ENCODE data around the gene FAM168A. TPM values are rescaled to one million over a fixed set of nuclear protein-coding genes. Genes with fewer than 3 reads are reported as not detected.

FAM168A gene
- total and polyA plus RNA-seq, 2 experiments from 2014 or later: 6.3 to 24.5 TPM

DNA sequence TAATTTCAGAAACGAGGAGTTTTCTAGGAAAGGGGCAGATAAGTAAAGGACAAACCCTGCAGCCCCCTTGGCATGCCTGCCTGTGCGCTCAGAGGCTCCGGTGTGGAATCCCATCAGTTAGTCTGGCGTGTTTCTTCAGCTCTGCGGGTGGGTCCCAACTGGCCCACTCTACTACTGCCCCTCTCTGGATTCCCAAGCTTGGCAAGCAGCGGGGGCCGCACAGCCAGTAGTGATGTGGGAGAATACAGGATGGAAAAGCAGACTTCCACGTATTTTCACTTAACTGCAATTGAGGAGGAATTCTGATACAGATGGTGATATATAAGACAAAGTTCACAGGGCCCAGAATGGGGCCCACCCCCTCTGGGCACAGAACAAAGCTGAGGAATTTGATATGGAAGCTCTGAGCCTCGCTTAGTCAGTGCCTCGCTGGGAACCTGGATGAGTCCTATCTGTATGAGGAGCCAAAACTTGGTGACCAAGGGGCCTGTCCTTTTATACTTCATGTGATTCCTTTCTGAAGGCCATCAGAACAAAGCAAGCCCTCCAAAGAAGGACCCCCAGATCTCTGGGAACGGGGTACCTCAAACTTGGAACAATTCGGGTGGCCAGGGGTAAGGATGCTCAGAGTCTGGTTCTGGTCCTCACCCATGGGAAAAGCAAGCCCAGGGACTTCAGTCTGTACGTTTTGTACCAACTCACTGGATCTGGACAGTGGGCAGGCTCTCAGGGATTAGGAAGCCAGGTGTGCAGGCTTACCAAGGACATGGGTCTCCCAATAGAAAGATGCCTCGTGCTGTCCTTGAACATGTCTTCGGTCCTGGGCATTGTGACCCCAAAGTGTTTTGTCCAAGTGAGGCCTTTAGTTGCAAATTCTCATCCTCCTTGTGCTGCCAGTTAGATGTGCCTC is 195.7 kb downstream of the FAM168A start:
- no peak for DNase-seq (ENCODE audit: low spot score)
- no peak overlapping the region for H2AFZ ChIP-seq
- H4K20me1 ChIP-seq (ENCODE audit: insufficient read depth, poor library complexity, severe bottlenecking): no peaks in the 10 kb centered on the region
- no peaks in the 10 kb centered on the region for H3K4me1 ChIP-seq (ENCODE audit: insufficient read depth)
- no peaks in the 10 kb centered on the region for H3K79me2 ChIP-seq
- no peak overlapping the region for H3K27ac ChIP-seq
- H3K36me3 ChIP-seq (replicated peaks; ENCODE audit: insufficient read depth, low read depth): no peaks in the 10 kb centered on the region
- WGBS (ENCODE audit: low lambda C conversion rate, missing lambda C conversion rate): 94% methylated on average over 15 of the region's 15 CpGs
- TF ChIP-seq, protein P1, sequence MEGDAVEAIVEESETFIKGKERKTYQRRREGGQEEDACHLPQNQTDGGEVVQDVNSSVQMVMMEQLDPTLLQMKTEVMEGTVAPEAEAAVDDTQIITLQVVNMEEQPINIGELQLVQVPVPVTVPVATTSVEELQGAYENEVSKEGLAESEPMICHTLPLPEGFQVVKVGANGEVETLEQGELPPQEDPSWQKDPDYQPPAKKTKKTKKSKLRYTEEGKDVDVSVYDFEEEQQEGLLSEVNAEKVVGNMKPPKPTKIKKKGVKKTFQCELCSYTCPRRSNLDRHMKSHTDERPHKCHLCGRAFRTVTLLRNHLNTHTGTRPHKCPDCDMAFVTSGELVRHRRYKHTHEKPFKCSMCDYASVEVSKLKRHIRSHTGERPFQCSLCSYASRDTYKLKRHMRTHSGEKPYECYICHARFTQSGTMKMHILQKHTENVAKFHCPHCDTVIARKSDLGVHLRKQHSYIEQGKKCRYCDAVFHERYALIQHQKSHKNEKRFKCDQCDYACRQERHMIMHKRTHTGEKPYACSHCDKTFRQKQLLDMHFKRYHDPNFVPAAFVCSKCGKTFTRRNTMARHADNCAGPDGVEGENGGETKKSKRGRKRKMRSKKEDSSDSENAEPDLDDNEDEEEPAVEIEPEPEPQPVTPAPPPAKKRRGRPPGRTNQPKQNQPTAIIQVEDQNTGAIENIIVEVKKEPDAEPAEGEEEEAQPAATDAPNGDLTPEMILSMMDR (IDR thresholded peaks at IDR 0.05; ENCODE audit: poor library complexity): no peak
- TF ChIP-seq EZH2phosphoT487 (IDR thresholded peaks at IDR 0.05; ENCODE audit: low read depth, severe bottlenecking, unreplicated experiment) (no peak), EZH2 (IDR thresholded peaks at IDR 0.05; ENCODE audit: borderline replicate concordance) (no peak)
- H3K9me2 ChIP-seq (replicated peaks; ENCODE audit: insufficient read depth): no peaks in the 10 kb centered on the region
- H3K9me3 ChIP-seq (ENCODE audit: low read depth): no peaks in the 10 kb centered on the region
- no peak overlapping the region for H3K4me3 ChIP-seq
- no peak overlapping the region for H3K4me2 ChIP-seq
- no peaks in the 10 kb centered on the region for H3K27me3 ChIP-seq

- DNase-seq (ENCODE audit: low spot score): no peak
- Histone ChIP-seq H3K4me3 (no peak overlapping the region), H3K4me2 (no peak overlapping the region), H3K27me3 (no peaks in the 10 kb centered on the region), H4K20me1 (ENCODE audit: insufficient read depth, poor library complexity, severe bottlenecking) (no peaks in the 10 kb centered on the region), H2AFZ (no peak overlapping the region), H3K9me3 (ENCODE audit: low read depth) (no peaks in the 10 kb centered on the region), H3K79me2 (no peaks in the 10 kb centered on the region), H3K27ac (no peak overlapping the region), H3K36me3 (replicated peaks; ENCODE audit: insufficient read depth, low read depth) (no peaks in the 10 kb centered on the region), H3K9me2 (replicated peaks; ENCODE audit: insufficient read depth) (no peaks in the 10 kb centered on the region), H3K4me1 (ENCODE audit: insufficient read depth) (no peaks in the 10 kb centered on the region)
- TF ChIP-seq, protein P1 (IDR thresholded peaks at IDR 0.05; ENCODE audit: poor library complexity): no peak
- no peak for TF ChIP-seq EZH2 (IDR thresholded peaks at IDR 0.05; ENCODE audit: borderline replicate concordance)
- no peak for TF ChIP-seq EZH2phosphoT487 (IDR thresholded peaks at IDR 0.05; ENCODE audit: low read depth, severe bottlenecking, unreplicated experiment)
- 77% methylated on average over 3 of the region's 3 CpGs for WGBS (ENCODE audit: low lambda C conversion rate, missing lambda C conversion rate)
Measured at GRCh38 chr11:73401217-73401923, 196.5 kb downstream of the FAM168A start.

GRCh38 chr11:73400293-73400692 is 197.6 kb downstream of the FAM168A start:
- Histone ChIP-seq H3K4me1 (ENCODE audit: insufficient read depth) (no peaks in the 10 kb centered on the region), H3K9me2 (replicated peaks; ENCODE audit: insufficient read depth) (no peaks in the 10 kb centered on the region), H3K4me3 (no peak overlapping the region), H3K27me3 (no peaks in the 10 kb centered on the region), H2AFZ (no peak overlapping the region), H3K27ac (no peak overlapping the region), H3K79me2 (no peaks in the 10 kb centered on the region), H4K20me1 (ENCODE audit: insufficient read depth, poor library complexity, severe bottlenecking) (no peaks in the 10 kb centered on the region), H3K9me3 (ENCODE audit: low read depth) (no peaks in the 10 kb centered on the region), H3K4me2 (no peak overlapping the region), H3K36me3 (replicated peaks; ENCODE audit: insufficient read depth, low read depth) (no peaks in the 10 kb centered on the region)
- TF ChIP-seq, protein P1 (IDR thresholded peaks at IDR 0.05; ENCODE audit: poor library complexity): no peak
- TF ChIP-seq EZH2phosphoT487 (IDR thresholded peaks at IDR 0.05; ENCODE audit: low read depth, severe bottlenecking, unreplicated experiment) (no peak), EZH2 (IDR thresholded peaks at IDR 0.05; ENCODE audit: borderline replicate concordance) (no peak)
- no peak for DNase-seq (ENCODE audit: low spot score)
- 95% methylated on average over 6 of the region's 6 CpGs for WGBS (ENCODE audit: low lambda C conversion rate, missing lambda C conversion rate)
